ACC112 (cell line): ENCODE measurements around the gene STAT6.

Experiments
- H2AFZ ChIP-seq: fragments of 200-600 bp; sonication (generic); one replicate; pipeline ENCODE4 v1.6.0; 2017; ENCODE audit warnings: antibody characterized with exemption, low read length; ENCODE audit not compliant: unreplicated experiment
- H3K27ac ChIP-seq: fragments of 200-600 bp; sonication (generic); 2 replicates; pipeline ENCODE4 v1.5.1; 2014; ENCODE audit warnings: low read depth, mild to moderate bottlenecking, antibody characterized with exemption, low read length, moderate library complexity
- H3K27me3 ChIP-seq: fragments of 200-600 bp; sonication (generic); 2 replicates; pipeline ENCODE4 v1.6.1; 2014; ENCODE audit warnings: mild to moderate bottlenecking, antibody characterized with exemption, low read length, moderate library complexity, mixed read lengths; ENCODE audit not compliant: insufficient read depth
- H3K36me3 ChIP-seq: fragments of 200-600 bp; sonication (generic); 2 replicates; pipeline ENCODE4 v1.6.1; 2016; ENCODE audit warnings: mild to moderate bottlenecking, antibody characterized with exemption, low read length, moderate library complexity, mixed read lengths; ENCODE audit not compliant: insufficient read depth
- H3K4me1 ChIP-seq: fragments of 200-600 bp; sonication (generic); one replicate; pipeline ENCODE4 v1.6.1; 2016; ENCODE audit warnings: low read length, mixed read lengths; ENCODE audit not compliant: insufficient read depth, unreplicated experiment, control insufficient read depth
- H3K4me3 ChIP-seq: fragments of 200-600 bp; sonication (generic); 2 replicates; pipeline ENCODE4 v1.5.1; 2014; ENCODE audit warnings: mild to moderate bottlenecking, low read depth, low read length
- H3K79me2 ChIP-seq: fragments of 200-600 bp; sonication (generic); one replicate; pipeline ENCODE4 v1.6.0; 2016; ENCODE audit warnings: low read length; ENCODE audit not compliant: control insufficient read depth, unreplicated experiment, insufficient read depth

STAT6 gene

DNA sequence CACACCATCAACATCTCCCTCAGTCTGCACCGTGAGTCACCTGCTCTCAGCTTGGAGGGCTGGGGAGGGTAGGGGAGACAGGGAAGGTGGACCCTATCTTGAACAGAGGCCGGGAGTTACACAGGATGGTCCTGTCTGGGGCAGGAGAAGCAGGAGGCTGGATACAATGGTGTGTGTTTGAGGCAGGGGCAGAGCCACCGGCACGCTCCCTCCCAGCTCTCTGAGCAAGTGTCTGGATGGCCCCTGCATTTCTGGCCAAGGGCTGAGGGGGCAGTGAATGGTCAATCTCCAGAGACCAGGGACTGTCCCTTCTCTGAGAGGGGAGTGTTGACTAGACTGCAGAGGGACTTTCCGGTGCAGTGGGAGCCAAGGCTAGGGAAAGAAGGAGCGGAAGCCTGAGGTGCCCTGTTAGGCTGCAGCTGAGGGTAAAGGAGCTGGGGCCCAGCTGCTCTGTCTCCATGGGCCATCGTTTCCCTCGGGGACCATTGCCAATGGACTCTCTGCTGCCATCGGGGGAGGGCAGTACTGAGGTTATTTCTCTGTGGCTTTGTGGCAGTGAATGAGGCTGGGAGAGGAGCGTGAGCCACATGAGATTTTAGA, 34.4 kb upstream of the STAT6 start:
- H3K27me3 ChIP-seq: no peaks in the 10 kb centered on the region
- H2AFZ ChIP-seq: no peak overlapping the region
- peaks cover 46% of the 10 kb centered on the region for H3K79me2 ChIP-seq
- peaks cover 43% of the 10 kb centered on the region for H3K36me3 ChIP-seq
- H3K4me3 ChIP-seq: no peak overlapping the region
- H3K27ac ChIP-seq: peak overlapping the region; percentile 93
- peaks cover 72% of the 10 kb centered on the region for H3K4me1 ChIP-seq

GRCh38 chr12:57143454-57143853, 32.3 kb upstream of the STAT6 start:
- H3K27me3 ChIP-seq: no peaks in the 10 kb centered on the region
- H3K27ac ChIP-seq: no peak overlapping the region
- H3K4me1 ChIP-seq: peaks cover 73% of the 10 kb centered on the region
- no peak overlapping the region for H3K4me3 ChIP-seq
- H3K36me3 ChIP-seq: peaks cover 55% of the 10 kb centered on the region
- H3K79me2 ChIP-seq: peaks cover 51% of the 10 kb centered on the region
- no peak overlapping the region for H2AFZ ChIP-seq

- H3K36me3 ChIP-seq: peaks cover 55% of the 10 kb centered on the region
- peak overlapping the region; percentile 6; the same call in 1 of the 2 replicates for H3K27ac ChIP-seq
- H3K79me2 ChIP-seq: peaks cover 58% of the 10 kb centered on the region
- H3K4me1 ChIP-seq: peaks cover 73% of the 10 kb centered on the region
- no peaks in the 10 kb centered on the region for H3K27me3 ChIP-seq
- H3K4me3 ChIP-seq: no peak overlapping the region
- H2AFZ ChIP-seq: no peak overlapping the region
These were observed 31.6 kb upstream of the STAT6 start for GRCh38 chr12:57142727-57143126.

GRCh38 chr12:57142121-57142520, 31.0 kb upstream of the STAT6 start:
- Histone ChIP-seq H3K79me2 (peaks cover 63% of the 10 kb centered on the region), H3K27ac (0 out of 2 replicates have a peak overlapping the region, but pooled peaks have one; percentile 6), H3K27me3 (no peaks in the 10 kb centered on the region), H3K4me3 (no peak overlapping the region), H3K36me3 (peaks cover 55% of the 10 kb centered on the region), H2AFZ (no peak overlapping the region), H3K4me1 (peaks cover 73% of the 10 kb centered on the region)

- no peaks in the 10 kb centered on the region for H3K27me3 ChIP-seq
- H3K36me3 ChIP-seq: peaks cover 54% of the 10 kb centered on the region
- no peak overlapping the region for H3K27ac ChIP-seq
- no peak overlapping the region for H2AFZ ChIP-seq
- H3K79me2 ChIP-seq: peaks cover 67% of the 10 kb centered on the region
- no peak overlapping the region for H3K4me3 ChIP-seq
- peaks cover 70% of the 10 kb centered on the region for H3K4me1 ChIP-seq
These were observed 30.1 kb upstream of the STAT6 start for GRCh38 chr12:57141249-57141648.

- Histone ChIP-seq H3K36me3 (peaks cover 42% of the 10 kb centered on the region), H3K27me3 (no peaks in the 10 kb centered on the region), H2AFZ (no peak overlapping the region), H3K4me1 (peaks cover 70% of the 10 kb centered on the region), H3K79me2 (peaks cover 71% of the 10 kb centered on the region), H3K27ac (peak overlapping the region; percentile 59), H3K4me3 (peak overlapping the region; percentile 5; the same call in 1 of the 2 replicates)
These were observed 28.9 kb upstream of the STAT6 start for GRCh38 chr12:57139796-57140649.

- Histone ChIP-seq H2AFZ (no peak overlapping the region), H3K4me3 (peak overlapping the region; percentile 19; the same call in 1 of the 2 replicates), H3K27ac (peak overlapping the region; percentile 59), H3K27me3 (no peaks in the 10 kb centered on the region), H3K36me3 (peaks cover 37% of the 10 kb centered on the region), H3K79me2 (peaks cover 79% of the 10 kb centered on the region), H3K4me1 (peaks cover 77% of the 10 kb centered on the region)
These were observed 27.5 kb upstream of the STAT6 start for GRCh38 chr12:57138526-57139272.

DNA sequence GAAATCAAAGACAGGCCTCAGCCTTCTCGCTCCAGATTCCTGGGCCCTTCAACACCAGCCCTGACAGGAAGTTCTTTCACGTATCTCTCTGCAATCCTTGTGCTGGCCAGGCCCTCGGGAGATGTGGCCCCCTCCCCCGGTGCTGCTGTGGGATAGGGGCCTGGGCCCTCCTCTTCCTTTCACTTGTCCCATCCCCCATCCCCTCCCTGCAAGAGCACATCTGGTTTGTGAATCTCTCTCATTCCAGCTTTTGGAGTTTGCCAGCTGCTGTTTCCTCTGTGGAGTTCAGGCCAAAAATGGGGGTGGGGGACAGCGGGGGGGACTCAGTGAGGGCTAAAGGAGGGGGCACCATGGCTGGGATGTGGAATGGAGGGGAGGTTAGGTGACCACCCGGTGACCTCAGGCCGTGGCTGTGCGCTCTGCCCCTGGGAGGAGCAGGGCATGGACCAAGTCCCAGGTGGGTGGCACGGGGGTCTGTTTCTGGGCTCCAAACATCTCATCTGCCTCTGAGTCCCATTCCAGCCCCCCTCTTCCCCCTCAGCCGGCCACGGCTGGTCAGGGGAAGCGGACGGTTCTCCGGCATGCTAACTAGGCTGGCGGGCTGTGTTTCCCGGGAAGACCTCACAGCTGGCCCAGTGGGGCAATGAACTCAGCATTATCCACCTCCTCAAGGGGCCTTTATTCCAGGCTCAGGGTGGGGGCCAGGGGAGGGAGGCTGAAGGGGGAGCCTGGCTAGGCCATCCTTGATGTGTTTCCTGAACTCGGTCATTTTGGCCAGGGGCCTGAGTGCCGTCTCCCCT, 24.6 kb upstream of the STAT6 start:
- H3K36me3 ChIP-seq: peaks cover 13% of the 10 kb centered on the region
- H3K4me1 ChIP-seq: peaks cover 94% of the 10 kb centered on the region
- H3K79me2 ChIP-seq: peaks cover 80% of the 10 kb centered on the region
- H3K27me3 ChIP-seq: no peaks in the 10 kb centered on the region
- H2AFZ ChIP-seq: no peak overlapping the region
- H3K27ac ChIP-seq: peak overlapping the region; percentile 70
- peak overlapping the region; percentile 29 for H3K4me3 ChIP-seq

- Histone ChIP-seq H3K36me3 (peaks cover 10% of the 10 kb centered on the region), H3K27me3 (no peaks in the 10 kb centered on the region), H3K27ac (peak overlapping the region; percentile 70), H3K4me1 (peaks cover 91% of the 10 kb centered on the region), H3K79me2 (peaks cover 88% of the 10 kb centered on the region), H3K4me3 (peak overlapping the region; percentile 29), H2AFZ (no peak overlapping the region)
These were observed 23.8 kb upstream of the STAT6 start for GRCh38 chr12:57134949-57135348.

GRCh38 chr12:57133916-57134315, 22.8 kb upstream of the STAT6 start:
- H3K27ac ChIP-seq: peak overlapping the region; percentile 70
- peak overlapping the region; percentile 52 for H3K4me3 ChIP-seq
- no peak overlapping the region for H2AFZ ChIP-seq
- H3K36me3 ChIP-seq: no peaks in the 10 kb centered on the region
- peaks cover 92% of the 10 kb centered on the region for H3K79me2 ChIP-seq
- no peaks in the 10 kb centered on the region for H3K27me3 ChIP-seq
- peaks cover 81% of the 10 kb centered on the region for H3K4me1 ChIP-seq
